ENCODE data around the gene POC1B. TPM values are rescaled to one million over a fixed set of nuclear protein-coding genes. Genes with fewer than 3 reads are reported as not detected.

Gene POC1B
- total RNA-seq, 2 experiments from 2014 or later, result 38.2 to 40.9 TPM

DNA sequence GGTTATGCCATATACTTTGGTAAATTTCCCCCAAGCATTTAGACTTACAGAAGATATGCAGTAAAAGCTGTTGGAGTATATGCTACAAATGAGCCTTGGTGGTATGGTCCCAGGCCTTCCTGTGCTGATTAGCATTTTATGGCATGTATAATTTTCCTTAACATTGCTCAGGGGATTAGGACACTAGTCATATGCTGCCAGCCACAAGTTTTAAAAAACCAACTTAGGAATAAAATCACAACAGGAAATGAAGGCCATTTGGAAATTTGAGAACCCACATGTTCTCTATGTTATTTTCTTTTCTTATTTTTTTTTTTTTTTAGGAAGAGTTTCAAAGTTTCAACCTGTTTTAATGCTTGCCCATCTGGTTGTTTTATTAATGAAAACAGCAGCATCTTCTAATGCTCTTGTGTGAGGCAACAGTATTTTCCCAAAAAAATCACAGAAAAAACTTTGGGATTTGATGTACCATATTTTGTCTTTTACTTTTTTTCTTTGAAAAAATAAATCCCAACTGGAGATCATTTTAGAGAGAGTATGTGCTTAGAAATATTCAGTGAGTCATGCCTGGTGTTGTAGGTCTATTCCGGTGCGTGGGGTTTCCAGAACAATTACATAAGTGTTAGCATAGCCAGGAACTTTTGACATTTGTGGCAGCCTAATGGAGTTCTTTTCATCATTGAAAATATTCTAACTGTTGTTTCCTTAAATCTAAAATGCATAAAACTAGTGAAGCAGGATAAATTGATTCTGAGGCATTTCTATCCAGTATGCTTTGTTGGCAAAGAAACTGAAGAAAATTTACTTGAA lies 151.9 kb downstream of the POC1B start:
- CTCF ChIA-PET, result interaction anchor here (0.6 kb wide), 1 partner anchor 1294 kb away, joined by 3 read pairs; no protein-coding TSS in a partner anchor
- Mint-ChIP-seq H3K9me3 (no peaks in the 10 kb centered on the region), H3K36me3 (no peaks in the 10 kb centered on the region), H3K27ac (no peak overlapping the region), H3K4me1 (ENCODE audit: low read depth) (peaks cover 20% of the 10 kb centered on the region), H3K27me3 (no peaks in the 10 kb centered on the region), H3K4me3 (no peak overlapping the region)
- no peak for DNase-seq
- intact Hi-C loops (cut with micrococcal nuclease), result no loop called here
- POLR2A ChIA-PET, result interaction anchor here (0.7 kb wide), 1 partner anchor 238 kb away, joined by 3 read pairs; no protein-coding TSS in a partner anchor

DNA sequence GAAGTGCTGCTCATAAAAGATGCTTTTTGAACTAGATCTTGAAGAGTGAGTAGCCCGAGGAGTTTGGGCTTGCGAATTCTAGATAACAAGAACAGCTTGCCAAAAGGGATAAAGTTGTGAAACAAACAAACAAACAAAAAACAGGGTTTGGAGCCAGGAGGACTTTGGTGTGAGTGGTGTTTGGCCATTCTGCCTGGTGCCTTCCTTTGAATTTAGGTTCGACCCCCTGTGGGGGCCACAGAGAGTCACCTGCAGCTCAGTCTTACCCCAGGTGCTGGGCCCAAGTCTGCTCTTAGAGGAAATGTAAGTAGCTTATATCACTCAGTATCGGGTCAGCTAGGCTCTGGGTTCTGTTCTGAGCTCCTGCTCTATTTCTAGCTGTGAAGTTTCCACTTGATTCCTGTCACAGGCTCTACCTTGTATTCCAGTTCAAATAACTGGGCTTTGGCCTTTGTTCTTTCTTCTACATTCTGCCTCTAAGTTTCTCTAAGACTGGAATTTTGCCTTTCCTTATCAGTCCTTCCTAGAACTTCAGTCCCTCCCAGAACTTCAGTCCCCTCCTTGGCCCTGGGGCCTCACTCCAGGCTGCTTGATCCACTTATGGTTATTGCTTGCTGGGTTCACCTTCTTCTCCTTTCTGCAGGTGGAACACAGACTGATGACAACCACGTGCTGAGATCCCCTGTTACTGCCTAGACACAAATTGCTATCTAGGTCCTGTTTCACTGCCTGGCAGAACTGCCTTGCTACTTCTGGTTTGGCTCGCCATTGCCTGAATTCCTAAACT lies 153.1 kb downstream of the POC1B start:
- H3K27me3 Mint-ChIP-seq, result no peaks in the 10 kb centered on the region
- peaks cover 20% of the 10 kb centered on the region for H3K4me1 Mint-ChIP-seq (ENCODE audit: low read depth)
- intact Hi-C loops (cut with micrococcal nuclease), result no loop called here
- POLR2A ChIA-PET, result no interaction called here
- no peaks in the 10 kb centered on the region for H3K36me3 Mint-ChIP-seq
- no peak overlapping the region for H3K4me3 Mint-ChIP-seq
- DNase-seq, result no peak
- H3K27ac Mint-ChIP-seq, result no peak overlapping the region
- H3K9me3 Mint-ChIP-seq, result no peaks in the 10 kb centered on the region
- CTCF ChIA-PET, result no interaction called here

DNA sequence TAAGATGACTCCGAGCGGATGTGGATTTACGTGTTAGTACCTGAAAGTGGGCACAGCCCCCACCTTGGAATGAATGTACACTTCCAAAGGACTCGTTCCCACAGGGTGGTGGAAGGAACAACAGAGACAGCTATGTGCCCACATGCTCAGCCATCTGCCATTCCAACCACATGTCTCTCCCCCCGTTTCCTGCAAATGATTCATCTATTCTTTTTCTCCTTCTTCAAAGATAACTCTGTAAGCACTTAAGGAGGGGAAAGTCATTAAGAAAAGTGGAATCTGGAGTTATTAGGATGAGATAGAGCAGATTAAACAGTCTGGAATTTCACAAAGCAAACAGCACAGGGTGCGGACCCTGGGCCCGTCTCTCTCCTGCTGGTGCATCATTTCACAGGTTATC lies 155.0 kb downstream of the POC1B start:
- no peaks in the 10 kb centered on the region for H3K27me3 Mint-ChIP-seq
- no peak for DNase-seq
- H3K9me3 Mint-ChIP-seq, result no peaks in the 10 kb centered on the region
- H3K4me3 Mint-ChIP-seq, result no peak overlapping the region
- intact Hi-C loops (cut with micrococcal nuclease), result no loop called here
- POLR2A ChIA-PET, result no interaction called here
- CTCF ChIA-PET, result no interaction called here
- peaks cover 8% of the 10 kb centered on the region for H3K4me1 Mint-ChIP-seq (ENCODE audit: low read depth)
- H3K27ac Mint-ChIP-seq, result no peak overlapping the region
- H3K36me3 Mint-ChIP-seq, result no peaks in the 10 kb centered on the region

DNA sequence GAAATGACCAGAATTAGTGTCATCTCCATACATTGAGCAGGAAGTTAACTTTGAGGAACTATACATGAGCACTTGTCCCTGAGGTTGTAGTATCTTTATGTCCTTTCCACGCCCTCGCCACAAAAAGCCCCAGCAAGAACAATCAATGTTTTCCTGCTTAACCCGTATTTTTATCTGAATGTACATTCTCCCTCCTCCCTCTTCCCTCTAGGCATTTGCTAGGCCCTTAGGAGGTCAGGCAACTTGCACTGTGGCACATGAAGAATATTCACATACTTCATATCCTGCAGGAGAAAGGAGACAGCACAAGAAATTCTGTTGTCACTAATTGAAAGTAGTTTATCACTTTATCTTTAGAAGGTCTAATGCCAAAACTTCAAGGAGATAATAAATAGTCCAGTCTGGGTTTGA lies 155.4 kb downstream of the POC1B start:
- Mint-ChIP-seq H3K4me3 (no peak overlapping the region), H3K36me3 (no peaks in the 10 kb centered on the region), H3K4me1 (ENCODE audit: low read depth) (peaks cover 3% of the 10 kb centered on the region), H3K9me3 (no peaks in the 10 kb centered on the region), H3K27me3 (no peaks in the 10 kb centered on the region), H3K27ac (no peak overlapping the region)
- intact Hi-C loops (cut with micrococcal nuclease), result no loop called here
- ChIA-PET POLR2A (no interaction called here), CTCF (no interaction called here)
- DNase-seq, result no peak

Other genes with a start within 250 kb of the POC1B start
- gene DUSP6, start 173.5 kb downstream of the POC1B start, total RNA-seq, result 10 to 100 TPM; 86.7 to 87.9 TPM
- 1 to 10 TPM; 5.8 to 6.0 TPM for gene GALNT4, start 1.3 kb downstream of the POC1B start, total RNA-seq
- gene ATP2B1, start 182.8 kb upstream of the POC1B start, total RNA-seq, result 10 to 100 TPM; 22.6 to 24.8 TPM

Measured in activated CD4-positive, alpha-beta memory T cell treated with anti-CD3 and anti-CD28 coated beads for 36 hours (primary cell).